CD4-positive, alpha-beta T cell treated with Interleukin-17A for 4 hours (primary cell): Measurements from ENCODE around the gene SDSL.

Experiments used
- DNase-seq: peaks from one replicate; pipeline ENCODE4 v3.0.0-alpha.2; 2020; ENCODE audit warnings: mixed read lengths

SDSL gene

DNA sequence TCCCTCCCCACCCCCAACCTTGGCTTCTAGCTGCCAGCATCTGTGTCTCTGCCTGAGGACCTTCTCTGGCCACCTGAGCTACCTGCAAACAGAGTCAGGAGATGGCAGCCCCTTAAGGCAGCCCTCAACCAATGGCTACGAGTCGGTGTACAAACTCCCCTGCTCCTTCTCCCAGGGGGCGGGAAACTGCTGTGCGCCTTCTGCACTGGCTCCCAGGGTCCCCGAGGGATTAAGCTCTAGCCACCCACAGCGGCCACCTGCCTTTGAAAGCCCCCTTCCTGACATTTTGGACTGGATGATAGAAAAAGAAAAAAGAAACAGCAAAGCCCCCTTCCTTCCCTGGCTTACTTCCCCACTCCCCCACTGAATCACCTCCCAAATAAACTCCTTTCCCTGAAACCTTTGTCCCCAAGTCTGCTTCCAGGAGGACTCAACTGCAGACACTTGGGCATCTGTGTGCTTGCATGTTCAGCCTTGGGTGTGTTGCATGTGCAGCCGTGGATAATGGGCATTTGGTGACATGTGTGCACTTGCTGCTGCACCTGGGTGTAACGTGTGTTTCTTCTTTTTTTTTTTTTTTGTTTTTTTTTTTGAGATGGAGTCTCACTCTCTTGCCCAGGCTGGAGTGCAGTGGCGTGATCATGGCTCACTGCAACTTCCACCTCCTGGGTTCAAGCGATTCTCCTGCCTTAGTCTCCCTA, 24.5 kb upstream of the SDSL start:
- DNase-seq = no peak

DNA sequence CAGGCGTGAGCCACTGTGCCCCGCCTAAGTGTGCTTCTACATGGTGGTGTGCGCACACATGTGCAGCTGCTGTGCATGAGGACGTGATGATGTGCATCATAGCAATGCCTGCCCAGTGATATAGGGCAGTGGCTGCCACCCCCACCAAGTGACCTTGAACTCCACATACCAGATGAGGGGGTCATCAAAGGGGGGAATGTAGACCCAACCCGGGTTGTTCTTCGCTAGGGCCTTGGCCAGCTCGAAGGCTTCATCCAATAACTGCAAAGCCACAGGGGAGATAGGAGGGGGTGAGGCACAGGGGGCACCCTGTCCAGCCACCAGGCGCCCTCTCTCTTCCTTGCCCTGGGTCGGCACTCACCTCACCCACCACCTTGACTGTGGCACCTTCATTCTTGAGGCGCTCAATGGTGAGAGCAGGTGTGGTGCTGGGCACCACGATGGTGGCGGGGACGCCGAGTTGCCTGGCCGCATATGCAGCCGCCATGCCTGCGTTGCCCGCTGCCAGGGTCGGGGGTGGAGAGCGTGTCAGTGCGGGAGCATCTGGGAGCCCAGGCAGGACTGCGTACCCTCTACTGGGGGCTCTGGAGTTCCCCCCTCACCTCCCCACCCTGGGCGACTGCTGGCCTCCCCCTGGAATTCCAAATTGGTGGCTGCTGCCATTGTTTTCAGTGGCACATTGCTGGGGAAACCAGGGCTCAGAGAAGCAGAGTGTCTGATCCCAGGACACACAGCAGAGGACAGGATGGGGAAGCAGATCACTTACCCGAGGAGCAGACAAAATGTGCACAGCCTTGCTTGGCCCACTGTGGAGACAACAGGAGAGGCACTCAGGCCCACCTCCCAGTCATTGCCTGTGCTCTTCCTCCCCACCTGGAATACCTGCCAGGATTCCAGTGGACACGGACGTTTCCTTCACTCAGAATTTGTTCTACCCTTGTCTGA, 23.6 kb upstream of the SDSL start:
- no peak for DNase-seq

DNA sequence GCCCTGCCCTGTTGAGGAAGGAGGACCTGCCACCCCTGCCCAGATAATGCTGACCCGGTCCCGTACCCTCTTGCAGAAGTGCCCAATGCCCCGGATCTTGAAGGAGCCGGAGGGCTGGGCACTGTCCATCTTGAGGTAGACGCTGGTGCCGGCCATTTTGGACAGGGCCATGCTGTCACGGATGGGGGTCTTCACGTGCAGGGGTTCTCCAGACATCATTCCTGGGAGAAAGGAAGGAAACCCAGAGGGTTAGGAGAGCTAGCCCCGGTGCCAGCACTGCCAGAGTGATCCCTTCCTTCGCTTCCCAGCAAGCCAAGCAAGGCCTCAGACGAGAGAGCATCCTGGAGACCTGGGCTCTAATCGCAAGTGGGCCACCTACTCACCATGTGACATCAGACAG, 22.7 kb upstream of the SDSL start:
- no peak for DNase-seq

DNA sequence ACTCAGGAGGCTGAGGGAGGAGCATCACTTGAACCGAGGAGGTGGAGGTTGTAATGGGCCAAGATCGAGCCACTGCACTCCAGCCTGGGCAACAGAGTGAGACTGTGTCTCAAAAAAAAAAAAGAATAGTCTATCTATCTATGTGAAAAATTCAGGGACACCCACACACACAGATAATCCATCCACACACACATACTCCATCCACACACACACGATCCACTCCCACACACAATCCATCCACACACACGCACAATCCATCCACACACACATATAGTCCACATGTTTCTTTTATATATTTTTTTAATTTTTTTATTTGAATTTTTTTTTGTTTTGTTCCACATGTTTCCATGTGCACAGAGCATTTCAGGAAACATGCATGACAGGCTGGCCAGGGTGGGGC, 21.8 kb upstream of the SDSL start:
- DNase-seq = no peak

DNA sequence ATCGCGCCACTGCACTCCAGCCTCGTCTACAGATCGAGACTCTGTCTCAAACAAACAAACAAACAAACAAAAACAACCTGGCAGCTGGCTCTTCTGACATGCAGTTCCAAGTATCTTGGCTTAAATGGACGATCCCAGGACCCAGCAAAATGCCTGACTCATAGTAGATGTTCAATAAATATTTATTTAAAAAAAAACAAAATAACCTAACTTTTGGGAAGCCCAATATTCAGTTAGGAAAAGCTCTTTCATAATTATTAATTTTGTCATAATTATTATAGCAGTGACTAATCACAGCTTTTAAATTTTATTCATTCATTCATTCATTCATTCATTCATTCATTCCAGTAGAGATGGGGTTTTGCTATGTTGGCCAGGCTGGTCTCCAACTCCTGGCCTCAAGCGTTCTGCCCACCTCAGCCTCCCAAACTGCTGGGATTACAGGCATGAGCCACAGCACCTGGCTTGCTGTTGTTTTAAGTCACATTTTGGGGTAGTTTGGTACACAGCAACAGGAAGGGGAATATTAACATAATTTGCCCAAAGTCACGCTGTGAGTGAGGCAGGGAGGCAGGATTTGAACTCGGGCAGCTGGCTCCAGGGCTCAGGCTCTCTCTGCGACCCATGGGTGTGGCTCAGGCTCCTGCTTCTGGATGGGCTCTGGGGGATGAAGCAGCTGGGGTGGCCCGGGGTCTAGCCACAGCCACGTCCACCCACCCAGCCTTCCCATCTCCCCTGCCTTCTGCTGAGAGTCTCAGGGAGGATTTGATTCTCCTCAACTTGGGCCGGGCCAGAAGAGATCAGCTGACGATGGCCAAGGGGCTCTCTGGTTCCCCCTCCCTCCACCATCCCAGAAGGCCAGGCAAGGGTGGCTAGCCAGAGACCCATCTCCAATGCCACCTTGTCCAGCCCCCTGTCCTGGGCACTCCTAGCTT, 20.8 kb upstream of the SDSL start:
- no peak for DNase-seq

DNA sequence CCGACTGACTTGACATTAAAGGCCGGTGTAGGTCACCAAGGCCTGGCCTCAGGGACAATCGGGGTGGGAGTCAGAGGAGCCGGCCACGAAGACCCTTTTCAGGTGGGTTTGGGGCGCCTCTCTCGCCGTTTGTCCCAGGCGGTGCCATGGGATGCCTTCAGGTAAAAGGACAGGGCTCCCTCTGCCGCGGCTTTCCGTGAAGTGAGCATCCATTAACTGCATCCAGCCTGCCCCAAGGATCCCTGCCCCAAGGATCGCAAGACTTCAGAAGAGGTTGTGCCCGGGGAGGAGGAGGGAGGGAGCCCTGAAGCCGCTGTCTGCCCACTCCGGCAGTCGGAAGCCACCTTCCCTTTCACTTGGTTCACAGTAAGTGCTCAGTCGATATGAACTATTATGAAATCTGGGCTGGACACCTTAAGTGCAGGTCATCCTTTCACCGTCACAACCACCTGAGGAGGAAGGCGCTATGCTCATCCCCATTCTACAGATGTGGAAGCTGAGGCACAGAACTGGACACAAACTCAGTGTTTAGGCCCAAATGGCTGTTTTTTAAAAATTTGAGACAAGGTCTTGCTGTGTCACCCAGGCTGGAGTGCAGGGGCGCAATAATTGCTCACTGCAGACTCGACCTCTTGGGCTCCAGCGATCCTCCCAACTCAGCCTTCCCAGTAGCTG, 19.5 kb upstream of the SDSL start:
- DNase-seq = no peak

DNA sequence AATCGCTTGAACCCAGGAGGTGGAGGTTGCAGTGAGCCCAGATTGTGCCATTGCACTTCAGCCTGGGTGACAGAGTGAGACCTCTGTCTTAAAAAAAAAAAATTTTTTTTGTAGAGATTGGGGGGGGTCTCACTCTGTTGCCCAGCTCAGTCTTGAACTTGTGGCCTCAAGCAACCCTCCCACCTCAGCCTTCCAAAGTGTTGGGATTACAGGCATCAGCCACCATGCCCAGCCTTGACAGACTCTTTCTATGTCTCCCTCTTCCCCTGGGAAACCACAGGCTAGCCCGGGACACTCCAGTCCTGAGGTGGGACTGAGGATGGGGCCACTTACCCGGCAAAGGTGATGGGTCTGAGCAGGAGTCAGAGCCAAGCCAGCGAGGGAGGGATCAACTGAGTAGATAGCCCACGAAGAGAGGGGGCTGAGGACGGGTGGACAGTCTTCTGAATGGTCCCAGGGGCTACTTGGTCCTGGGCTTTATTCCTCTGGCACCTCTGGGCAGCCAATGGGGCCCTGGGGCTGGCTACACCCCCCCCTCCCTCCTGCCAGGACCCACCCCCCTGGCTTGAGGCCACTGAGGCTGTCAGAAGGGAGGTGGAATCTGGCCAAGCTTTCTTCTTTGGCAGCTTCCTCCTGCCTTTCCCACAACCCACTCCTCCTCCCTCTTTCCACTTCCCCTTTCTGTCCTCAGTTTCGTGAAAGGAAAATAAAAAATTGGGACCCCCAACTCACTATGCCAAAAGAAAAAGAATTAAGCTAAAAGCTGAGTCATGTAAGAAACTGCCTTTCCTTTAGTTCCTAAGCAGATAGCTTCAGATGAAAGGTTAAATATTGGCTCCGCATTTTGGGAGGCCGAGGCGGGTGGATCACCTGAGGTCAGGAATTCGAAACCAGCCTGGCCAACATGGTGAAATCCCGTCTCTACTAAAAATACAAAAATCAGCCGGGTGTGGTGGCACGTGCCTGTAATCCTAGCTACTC, 18.5 kb upstream of the SDSL start, which contains the start of gene SDS:
Gene SDS, minus strand, starts transcription at position 453 of the 981 bp plus-strand sequence. CDS start 4,179 bp downstream, outside the sequence.
- no peak for DNase-seq

DNA sequence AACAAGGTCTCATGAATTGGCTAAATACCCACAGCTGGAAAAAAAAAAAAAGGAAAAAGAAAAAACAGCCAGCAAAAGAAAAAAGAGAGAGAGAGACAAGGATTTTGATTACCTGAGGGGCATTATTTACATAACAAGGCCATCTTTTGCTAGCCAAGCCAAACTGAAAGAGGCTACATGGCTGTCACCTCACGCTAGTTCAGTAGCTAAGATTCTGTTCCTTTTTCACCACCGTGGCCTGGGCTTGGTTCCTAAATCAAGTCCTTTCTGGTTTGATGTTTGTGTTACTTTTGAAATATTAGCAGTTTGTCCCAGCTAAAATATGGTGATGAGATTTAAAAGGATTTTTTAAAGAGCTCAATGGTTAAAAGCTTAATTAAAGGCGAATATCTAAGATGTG, 16.5 kb upstream of the SDSL start:
- DNase-seq = no peak

DNA sequence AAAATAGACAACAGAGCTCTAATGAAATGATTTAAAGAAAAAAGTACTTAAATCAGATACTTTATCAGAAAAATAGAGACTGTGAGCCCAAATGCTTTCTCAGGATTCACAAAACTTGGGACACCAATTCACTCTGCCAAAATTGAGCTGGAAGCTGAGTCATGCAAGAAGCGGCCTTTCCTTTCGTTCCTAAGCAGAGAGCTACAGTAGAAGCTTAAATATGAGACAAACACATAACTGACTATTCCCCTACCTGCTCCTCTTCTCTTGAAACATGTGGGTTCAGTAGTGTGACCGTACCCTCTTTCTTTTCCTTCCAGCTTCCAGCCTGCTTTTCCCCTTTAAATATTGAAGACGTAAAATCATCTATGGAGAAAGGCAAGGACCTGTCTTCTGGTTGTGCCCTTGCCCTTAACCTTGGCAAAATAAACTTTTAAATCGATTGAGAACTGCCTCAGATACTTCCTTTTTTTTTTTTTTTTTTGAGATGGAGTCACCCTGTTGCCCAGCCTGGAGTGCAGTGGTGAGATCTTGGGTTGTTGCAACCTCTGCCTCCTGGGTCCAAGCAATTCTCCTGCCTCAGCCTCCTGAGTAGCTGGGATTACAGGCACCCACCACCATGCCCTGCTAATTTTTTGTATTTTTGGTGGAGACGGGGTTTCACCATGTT, 14.1 kb upstream of the SDSL start:
- no peak for DNase-seq

DNA sequence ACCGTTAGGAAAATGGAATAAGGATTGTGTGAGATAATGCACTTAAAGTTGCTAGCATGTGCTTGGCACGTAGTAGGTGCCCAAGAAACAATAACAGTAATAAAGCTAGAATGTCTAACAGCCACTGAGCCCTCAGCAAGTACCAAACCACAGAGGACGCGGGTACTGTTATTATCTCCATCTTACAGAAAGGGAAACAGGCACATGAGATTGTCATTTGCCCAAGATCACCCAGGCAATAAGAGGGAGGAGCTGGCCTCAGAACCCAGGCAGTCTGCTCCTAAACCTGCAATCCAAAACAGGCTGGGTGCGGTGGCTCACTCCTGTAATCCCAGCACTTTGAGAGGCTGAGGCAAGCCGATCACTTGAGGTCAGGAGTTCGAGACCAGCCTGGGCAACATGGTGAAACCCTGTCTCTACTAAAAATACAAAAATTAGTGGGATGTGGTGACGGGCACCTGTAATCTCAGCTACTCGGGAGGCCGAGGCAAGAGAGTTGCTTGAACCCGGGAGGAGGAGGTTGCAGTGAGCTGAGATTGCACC, 13.4 kb upstream of the SDSL start:
- DNase-seq = no peak

DNA sequence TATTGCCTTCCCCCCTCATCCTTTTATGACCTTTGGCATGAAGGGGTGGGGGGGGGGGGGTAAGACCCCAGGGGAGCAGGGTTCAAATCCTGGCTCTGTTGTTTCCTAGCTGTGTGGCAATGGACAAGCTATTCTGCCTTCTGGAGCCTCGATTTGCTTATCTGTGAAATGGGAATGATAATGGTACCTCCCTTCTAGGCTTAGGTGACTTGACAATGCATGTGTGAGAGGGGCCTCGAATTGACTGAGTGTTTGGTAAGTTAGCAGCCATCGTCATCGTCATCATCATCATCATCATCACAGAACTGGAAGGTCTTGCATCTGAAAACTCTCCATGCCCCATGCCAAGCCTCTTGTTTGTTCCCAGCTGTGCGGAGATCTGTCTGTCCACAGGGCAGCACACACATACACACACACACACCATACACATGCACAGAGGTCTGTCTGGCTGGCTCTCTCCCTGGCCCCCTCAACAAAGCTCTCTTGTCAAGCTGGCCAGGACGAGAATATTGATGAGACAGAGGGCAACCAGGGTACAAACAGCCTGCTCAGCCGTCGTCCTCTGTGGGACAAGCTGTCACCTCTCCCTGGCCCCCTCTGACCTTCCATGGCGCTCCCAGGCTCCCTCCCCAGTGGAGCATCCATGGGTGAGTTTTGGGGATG, 12.6 kb upstream of the SDSL start:
- DNase-seq = no peak

DNA sequence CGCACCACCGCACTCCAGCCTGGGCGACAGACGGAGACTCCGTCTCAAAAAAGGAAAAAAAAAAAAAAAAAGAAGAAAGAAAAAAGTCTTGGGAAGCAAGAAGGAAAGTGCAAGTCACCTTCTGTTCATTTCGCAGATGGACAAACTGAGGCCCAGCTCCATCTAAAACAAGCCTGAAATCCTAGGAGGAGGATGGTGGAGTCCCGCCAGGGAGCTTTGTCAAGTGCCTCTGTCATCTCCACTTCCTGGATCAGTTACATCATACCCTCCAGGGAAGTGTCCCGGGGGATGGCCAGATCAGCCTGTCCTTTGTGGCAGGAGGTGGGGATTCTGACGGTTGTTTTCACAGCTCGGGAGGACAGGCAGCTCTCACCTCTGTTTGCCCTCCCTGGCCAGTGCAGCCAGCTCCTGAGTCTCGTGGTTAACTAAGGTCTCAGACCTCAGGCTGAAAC, 8.7 kb upstream of the SDSL start:
- no peak for DNase-seq

DNA sequence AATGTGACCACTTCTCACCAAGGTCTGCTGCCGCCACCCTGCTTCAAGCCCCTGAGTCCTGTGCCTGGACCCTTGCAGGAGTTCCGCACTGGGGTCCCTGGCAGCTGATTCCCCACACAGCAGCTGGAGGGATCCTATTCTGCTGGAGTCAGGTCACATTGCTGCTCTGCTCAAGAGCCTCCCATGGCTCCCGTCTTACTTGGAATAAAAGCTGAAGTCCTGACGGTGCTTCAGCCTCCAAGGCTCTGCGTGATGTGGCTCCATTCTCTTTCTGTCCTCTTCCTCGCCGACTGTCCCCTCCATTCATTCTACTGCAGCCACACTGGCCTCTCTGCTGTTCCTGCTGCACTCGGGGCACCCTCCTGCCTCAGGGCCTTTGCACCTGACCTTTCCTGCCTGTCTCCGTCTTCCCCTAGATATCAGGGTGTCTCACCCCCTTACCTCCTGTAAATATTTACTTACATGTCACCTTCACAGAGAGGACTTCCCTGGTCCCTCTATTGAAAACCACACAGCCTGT, 7.6 kb upstream of the SDSL start:
- no peak for DNase-seq

DNA sequence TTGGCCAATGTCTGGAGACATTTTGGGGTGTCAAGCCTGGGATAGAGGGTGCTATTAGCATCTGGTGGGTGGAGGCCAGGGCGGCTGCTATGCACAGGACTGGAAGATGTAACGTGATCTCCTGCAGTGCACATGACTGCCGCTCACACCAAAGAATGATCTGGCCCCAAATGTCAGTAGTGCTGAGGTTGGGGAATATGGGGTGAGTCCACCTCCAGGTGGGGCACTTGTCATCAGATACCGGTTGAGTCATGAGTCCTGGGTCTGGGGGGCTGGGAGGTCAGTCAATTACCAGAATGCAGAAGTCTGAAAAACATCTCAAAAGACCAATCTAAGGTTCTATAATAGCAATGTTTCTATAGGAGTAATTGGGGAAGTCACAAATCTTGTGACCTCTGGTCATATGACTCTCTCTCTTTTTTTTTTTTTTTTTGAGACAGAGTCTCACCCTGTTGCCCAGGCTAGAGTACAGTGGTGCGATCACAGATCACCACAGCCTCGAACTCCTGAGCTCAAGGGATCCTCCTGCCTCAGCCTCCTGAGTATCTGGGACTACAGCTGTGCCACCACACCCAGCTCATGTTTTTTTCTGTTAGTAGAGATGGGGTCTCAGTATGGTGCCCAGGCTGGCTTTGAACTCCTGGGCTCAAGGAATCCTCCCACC, 6.0 kb upstream of the SDSL start:
- DNase-seq = no peak

DNA sequence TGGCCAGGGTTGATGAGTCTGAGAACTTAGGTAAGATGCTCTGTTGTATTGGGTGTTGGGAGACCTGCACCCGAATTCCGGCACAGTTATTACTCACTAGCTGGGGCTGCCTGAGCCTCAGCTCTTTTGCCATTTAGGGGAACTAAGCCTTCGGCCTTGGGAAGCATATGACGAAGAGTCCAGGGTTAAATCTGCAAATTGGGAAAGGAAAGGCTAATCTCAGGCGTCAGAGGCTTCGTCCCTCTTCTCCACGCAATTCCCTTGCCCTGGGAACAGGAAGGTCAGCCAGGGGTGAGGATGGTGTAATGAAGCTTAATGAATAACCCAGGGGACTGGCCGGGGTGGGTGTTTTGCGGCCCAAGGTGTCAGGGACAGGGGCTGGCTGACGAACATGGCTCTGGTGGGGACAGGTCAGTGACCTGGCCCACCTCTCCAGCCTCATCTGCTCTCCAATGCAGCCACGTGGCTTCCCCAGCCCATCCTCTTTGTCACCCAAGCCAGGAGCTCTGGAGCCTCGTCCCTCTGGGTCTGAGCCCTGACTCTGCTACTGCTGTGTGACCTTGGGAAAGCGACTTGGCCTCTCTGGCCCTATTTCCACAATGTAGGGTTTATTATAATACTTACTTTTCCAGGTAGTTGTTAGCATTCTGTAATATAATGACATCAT, 3.8 kb upstream of the SDSL start:
- no peak for DNase-seq

DNA sequence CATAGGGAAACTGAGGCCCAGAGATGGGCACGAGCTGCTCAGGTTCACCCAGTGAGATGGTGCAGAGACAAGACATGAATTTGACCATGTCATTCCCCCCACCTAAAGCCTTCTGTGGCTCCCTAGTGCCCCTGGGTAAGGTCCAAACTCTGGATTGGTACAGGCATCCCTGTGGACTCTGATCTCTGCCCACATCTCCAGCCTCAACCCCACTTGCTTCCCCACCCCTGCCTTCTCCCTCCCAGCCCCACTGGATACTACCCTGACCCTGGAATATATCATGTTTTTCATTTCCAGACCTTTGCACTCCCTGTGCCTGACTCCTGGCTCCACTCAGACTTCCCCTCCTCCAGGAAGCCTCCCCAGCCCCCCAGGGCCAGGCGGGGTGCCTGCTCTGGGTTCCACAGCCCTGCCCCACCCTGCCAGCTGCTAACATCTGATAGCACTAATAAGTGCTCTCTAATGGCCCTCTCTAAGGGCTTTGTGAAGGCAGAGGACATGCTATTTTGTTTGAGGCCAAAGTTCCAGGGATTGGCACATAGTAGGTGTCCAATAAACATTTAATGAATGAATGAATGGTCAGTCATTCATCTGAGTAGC, 1.1 kb upstream of the SDSL start:
- DNase-seq = no peak

DNA sequence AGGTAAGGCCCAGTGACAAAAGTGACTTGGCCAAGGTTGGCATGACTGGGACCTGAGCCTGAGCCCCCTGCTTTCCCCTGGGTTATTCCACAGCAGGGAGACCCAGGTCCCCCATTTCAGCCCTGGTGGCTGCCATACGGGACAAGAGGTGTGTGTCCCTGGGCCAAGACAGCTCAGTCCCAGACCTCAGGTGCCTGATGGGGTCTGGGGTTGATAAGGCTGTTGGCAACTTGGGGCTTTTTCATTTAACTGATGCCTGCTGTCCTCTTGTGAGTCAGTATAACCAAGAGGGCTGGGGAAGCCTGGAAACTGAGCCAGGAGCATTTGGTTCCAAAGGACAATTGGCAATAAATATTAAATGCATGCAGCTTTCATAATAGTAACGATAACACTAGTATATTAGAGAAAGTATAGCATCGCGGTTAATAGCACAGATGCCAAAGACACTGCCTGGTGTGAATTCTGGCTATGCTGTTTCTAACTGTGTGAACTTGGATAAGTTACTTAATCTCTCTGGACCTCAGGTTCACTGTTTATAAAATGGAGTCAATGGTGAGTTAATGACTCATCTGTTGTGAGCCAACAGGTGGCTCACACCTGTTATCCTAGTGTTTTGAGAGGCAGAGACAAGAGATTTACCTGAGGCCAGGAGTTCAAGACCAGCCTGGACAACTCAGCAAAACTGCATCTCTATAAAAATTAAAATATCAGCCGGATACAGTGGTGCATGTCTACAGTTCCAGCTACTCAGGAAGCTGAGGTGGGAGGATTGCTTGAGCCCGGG, 898 bp downstream of the SDSL start:
- DNase-seq = no peak
